Central memory CD4-positive, alpha-beta T cell (primary cell): ENCODE data around the gene PLCG2.
"Not testable (repeated sequence)": the region's sequence is repeated elsewhere in the genome, so short reads cannot be mapped to it uniquely, and the experiment has no call there.

ENCODE experiments used
- DNase-seq: peaks from one replicate; pipeline ENCODE4 v3.0.0; 2022

The PLCG2 gene

GRCh38 chr16:81921085-81921814, 142.2 kb downstream of the PLCG2 start:
- no peak for DNase-seq

- DNase-seq = no peak
Measured at GRCh38 chr16:81921843-81922584, 142.9 kb downstream of the PLCG2 start.

DNA sequence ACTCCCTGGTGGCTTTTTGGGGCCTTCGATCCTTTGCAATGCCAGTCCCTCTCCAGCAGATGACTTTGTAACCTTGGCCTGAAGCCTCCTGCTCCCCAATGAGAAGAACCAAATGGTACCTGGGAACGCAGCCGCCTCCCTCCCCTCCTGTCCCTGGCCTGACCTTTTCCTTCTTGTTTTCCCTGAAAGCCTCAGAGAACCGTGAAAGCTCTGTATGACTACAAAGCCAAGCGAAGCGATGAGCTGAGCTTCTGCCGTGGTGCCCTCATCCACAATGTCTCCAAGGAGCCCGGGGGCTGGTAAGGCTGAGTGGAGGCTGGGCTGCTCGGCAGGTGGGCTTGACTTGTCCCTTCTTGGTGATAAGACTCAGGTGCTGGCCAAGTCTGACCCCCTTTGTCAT, 144.2 kb downstream of the PLCG2 start:
- DNase-seq = no peak

DNA sequence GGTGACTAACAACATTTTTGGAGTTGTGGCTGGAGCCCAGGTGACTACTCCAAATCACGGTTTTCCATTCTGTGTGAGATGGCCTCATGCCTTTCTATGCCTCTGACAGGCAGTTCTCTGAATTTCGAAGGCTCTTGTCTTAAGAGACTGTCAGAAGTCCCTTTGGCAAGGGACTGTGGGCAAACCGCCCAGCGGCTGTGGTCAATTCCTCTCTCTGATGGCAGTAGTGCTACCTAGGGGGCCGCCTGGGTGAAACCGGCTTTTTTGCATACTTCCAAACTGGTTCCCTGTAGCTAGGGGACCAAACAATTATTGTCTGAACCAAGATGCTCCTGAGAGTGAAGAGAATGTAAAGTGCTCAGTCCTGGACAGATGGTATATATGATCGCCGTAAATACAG, 145.9 kb downstream of the PLCG2 start:
- DNase-seq = no peak

DNA sequence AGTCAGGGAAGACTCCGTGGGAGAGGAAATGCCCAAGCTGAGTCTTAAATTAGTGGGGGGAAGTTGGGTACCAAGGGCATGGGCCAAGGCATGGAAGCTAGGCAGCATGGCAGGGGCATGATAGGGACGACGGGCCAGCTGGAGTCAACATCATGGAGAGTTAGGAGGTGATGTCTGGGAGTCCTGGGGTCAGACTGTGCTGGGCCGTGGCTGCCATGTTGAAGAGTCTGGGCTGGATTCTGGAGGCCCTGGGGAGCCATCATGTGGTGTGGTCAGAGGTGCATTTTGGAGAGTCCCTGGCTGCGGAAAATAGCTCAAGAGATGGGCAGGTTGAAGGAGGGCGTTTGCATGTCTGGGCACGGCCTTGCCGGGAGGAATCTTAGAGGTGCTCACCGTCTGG, 146.9 kb downstream of the PLCG2 start:
- DNase-seq = no peak

DNA sequence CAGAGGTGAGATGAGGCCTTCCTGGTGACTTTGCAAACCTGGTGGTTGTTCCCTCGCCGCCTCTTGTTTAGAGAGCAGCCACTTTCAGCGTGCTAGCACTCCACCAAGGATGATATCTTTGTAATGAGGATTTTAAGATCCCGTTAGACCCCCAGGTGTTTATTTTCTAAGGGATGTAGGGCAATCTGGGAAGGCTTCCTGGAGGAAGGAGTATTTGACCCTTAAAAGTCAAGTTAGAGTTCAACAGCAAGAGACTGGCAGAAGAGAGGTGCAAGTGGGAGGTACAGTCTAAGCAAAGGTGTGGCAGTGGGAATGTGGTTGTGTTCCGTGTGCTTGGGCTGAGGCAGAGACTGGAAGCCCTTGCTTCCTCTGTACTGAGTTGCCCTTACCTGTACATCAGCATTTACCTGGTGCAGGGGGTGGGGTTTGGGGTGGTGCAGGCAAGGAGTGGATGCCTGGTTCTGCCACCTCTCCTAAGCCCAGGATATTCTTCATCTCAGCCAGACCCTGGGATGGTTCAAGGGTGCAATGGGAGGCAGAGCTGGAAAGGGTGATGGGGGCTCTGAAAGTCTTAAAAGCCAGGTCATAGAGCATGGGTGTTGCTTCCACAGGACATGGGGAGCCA, 148.6 kb downstream of the PLCG2 start:
- DNase-seq = no peak

DNA sequence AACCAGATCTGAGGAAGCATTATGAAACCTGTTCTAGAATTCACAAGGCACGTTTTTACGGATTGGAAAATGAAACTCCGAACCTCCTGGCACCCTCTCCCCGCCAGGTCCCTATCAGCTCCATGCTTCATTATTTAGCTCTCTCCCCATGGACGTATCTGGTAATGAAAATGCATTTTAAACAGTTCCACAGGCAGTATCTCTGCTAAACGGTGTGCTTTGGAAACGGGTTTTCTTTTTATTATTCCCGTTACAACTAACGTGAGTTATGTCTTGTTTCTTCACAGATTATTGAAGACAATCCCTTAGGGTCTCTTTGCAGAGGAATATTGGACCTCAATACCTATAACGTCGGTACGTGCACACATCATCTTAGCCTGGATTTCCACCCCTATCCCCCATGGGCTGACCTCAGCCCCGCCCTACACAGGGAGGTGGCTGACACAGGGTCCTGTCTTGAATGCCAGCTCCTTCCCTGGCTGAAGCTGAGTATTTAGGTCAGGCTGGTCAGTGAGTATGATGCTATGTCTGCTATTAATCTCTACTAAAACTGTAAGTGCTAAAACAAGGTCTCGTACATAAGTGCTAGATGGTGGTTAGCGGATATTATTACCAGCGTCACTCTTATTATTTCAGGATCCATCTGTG, 149.3 kb downstream of the PLCG2 start:
- DNase-seq = no peak

DNA sequence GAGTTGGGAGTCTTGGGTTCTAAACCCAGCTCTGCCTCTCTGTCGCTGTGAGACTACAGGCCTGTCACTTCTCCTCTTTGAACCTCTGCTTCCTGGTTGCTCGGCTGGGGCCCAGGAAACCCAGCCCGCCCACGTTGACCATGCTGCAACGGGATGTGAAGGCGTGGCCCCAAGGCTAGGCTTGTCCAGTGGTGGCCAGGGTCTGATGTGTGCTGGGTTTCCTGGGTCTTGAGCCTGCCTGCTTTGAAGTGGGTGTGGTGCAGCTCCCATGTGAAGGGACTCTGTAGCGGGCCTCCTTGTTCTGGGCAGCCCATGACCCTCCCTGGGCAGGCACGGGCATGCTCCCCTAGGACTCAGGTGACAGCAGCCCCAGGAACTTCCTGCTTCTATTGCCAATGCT, 149.9 kb downstream of the PLCG2 start:
- DNase-seq = no peak

DNA sequence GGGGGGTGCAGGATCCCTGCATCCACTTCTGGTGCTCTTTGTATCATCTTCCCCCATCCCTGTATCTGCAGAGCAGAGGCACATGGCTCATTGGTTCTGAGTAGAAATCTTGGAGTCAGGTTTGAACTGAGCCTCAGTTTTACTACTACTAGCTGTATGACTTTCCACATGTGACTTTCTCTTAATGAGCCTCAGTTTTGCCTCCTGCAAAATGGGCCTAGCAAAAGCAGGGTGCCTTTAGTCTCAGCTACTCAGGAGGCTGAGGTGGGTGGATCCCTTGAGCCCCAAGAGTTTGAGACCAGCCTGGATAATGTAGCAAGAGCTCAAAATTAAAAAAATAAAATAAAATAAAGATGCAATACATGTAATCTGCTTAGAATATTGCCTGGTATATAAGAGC, 150.8 kb downstream of the PLCG2 start:
- DNase-seq = no peak

GRCh38 chr16:81931927-81932326, 152.8 kb downstream of the PLCG2 start:
- DNase-seq = no peak

- no peak for DNase-seq
Measured at GRCh38 chr16:81932668-81933067, 153.6 kb downstream of the PLCG2 start.

- no peak for DNase-seq
Measured at GRCh38 chr16:81933361-81933760, 154.3 kb downstream of the PLCG2 start.

- DNase-seq = not testable (repeated sequence)
Measured at GRCh38 chr16:81934711-81935110, 155.6 kb downstream of the PLCG2 start.

DNA sequence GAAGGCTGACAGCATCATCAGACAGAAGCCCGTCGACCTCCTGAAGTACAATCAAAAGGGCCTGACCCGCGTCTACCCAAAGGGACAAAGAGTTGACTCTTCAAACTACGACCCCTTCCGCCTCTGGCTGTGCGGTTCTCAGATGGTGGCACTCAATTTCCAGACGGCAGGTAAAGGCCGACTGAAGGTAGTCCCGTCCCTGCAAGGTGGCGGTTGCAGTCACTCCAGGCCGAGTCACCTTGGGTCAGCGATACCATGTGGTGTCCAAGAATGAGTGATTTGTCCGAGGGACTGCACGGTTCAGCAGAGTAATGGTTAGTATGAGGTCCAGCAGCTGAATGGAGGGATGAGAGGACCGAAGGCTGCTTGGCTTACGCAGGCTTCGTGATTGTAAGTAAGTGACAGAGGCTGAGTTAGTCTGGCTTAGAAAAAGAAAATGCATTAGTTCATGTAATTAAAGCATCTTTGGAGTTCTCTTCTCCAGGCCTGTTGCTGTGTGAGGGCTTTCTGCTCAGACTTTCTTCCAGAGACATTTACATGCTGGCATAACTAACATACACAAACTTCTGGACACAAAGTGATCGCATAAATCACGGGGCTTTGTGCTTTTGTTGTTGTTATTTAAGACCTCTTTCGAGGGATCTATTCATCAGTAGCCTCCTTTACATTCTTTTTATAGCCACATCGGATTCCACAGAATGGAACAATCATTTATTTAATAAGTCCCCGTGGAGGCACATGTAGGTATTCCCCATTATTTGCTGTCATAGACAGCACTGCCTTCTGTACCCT, 157.3 kb downstream of the PLCG2 start:
- DNase-seq = no peak

GRCh38 chr16:81937305-81938038, 158.4 kb downstream of the PLCG2 start:
- DNase-seq = no peak

DNA sequence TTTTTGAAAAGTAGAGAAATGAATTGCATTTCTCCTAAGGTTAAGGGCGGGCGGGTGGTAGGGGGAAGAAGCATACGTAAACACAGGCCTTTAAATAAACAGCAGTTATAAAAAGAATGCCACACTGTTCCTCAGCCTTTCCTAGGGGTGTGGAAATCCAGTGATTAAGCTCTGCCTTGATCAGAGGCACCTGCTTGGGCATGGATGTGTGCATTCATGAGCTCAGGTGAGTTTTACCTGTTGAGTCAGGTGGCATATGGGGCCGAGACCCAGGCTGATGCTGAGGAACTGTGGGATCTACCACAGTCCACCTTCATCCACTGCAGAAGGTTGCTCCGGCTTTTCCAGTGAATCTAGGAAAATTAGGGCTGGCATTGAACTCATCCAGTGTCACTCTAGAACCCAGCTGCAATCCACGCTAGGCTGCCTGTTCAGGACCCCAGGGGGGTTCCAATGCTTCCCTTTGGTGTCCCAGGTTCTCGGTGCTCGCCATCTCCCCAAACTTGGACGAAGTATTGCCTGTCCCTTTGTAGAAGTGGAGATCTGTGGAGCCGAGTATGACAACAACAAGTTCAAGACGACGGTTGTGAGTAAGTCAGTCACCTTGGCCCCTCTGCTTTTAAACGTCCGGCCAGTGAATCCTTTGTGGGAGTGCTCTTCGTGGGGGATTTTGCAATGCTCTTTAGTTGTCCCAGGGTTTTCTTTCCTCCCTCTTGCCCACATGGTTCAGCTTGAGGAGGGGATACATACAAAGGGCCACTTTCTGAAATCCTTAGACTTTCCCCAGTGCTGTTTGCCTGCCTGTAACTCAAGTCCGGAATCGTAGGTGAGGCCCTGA, 159.5 kb downstream of the PLCG2 start:
- no peak for DNase-seq

DNA sequence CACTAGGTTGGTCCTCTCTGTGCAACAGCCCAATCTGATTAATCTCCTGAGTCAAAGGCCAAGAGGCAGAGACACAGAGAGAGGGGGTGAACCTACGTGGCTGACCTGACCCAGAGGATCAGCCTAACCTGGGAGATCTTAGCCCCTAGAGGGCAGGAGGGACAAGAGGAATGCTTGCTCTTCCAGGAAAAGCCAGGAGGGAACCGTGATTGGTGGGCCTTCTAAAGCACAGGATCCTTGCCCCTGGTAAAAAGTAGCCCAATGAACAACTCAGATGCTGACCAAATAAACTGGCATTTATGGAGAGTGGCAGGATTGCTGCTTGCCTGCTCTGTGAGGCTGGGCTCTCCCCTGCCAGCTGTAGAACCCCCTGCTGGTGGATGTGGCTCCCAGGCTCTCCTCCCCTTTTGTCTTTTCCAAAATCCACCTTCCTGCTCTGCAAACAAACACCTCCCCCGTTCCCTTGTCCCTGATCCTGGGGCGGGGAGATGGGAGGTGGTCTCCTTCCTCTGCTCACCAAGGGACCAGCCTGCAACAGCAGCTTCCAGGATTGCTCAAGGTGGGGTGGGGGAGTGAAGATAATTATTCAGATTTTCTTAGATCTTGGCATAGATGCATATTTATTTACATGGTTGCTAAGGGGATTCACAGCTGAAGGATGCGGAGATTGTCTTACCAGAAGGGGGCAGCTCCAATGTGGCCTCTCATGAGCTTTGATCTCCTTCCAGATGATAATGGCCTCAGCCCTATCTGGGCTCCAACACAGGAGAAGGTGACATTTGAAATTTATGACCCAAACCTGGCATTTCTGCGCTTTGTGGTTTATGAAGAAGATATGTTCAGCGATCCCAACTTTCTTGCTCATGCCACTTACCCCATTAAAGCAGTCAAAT, 160.3 kb downstream of the PLCG2 start:
- DNase-seq = no peak

- DNase-seq = no peak
Measured at GRCh38 chr16:81940781-81941560, 161.9 kb downstream of the PLCG2 start.

DNA sequence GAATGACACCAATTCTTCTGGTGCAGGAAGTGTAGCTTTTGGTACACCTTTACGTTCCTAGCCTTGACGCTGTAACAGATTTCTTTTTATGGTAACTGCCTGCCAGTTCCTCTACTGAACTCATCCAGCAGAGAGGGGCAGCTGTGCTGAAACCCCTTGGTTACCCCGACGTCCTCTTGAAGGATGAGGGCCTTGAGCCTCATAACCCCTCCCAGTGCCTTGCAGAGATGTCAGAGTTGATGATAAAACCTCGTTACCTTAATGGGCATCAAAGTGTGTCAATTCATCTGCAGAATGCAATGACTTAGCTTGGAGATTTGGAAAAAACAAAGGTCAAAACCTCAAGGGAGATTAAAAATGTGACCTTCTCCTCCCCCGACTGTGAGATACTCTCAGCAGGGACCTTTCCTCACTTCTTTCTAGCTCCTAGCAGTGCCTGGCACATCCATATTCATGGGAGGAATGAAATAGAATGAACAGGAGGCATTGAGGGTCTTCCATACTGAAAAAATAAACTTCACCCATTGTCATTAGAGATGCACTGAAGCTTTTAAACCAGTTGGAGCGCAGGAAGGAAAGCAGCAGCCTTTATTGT, 163.0 kb downstream of the PLCG2 start:
- no peak for DNase-seq
